GM12872 (cell line): Measurements from ENCODE around the gene AHCYL2.

Experiments
- TF ChIP-seq, protein P1 (sequence below): IDR thresholded peaks from 3 replicates; pipeline ENCODE4 v1.5.1; 2011; ENCODE audit warnings: low read depth, mild to moderate bottlenecking, low read length, moderate library complexity; ENCODE audit not compliant: insufficient read depth

AHCYL2 gene

DNA sequence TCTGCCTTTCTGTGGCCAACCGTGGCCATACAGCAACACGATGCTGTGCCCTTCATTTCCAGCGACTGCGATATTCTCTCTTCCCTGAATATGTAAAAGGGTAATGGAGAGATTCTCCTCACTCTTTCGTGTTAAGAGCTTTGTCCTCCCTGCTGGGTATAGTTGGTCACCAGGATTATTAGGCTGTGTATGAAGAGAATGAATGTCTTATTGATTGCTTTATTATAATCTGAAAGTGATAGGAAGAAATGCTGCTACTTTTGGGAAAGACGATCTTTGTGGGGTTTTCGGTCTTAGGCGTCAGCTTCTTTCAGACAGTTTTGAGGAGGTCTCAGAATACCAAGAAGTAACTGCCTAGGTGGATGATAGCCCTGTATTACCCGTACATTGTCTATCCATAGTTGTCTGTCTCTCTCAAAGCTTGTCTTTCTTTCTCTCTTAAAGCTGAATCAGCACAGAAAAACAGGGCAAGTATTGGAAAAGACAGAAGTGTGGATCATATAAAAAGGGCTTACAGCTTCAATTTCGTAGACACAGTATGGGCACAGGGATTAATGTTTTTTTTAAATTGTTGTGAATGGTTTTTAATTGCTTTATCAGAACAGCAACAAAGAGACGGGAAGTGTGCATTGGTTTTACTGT lies 1.2 kb downstream of the AHCYL2 start:
- TF ChIP-seq, protein P1, sequence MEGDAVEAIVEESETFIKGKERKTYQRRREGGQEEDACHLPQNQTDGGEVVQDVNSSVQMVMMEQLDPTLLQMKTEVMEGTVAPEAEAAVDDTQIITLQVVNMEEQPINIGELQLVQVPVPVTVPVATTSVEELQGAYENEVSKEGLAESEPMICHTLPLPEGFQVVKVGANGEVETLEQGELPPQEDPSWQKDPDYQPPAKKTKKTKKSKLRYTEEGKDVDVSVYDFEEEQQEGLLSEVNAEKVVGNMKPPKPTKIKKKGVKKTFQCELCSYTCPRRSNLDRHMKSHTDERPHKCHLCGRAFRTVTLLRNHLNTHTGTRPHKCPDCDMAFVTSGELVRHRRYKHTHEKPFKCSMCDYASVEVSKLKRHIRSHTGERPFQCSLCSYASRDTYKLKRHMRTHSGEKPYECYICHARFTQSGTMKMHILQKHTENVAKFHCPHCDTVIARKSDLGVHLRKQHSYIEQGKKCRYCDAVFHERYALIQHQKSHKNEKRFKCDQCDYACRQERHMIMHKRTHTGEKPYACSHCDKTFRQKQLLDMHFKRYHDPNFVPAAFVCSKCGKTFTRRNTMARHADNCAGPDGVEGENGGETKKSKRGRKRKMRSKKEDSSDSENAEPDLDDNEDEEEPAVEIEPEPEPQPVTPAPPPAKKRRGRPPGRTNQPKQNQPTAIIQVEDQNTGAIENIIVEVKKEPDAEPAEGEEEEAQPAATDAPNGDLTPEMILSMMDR, result no peak

DNA sequence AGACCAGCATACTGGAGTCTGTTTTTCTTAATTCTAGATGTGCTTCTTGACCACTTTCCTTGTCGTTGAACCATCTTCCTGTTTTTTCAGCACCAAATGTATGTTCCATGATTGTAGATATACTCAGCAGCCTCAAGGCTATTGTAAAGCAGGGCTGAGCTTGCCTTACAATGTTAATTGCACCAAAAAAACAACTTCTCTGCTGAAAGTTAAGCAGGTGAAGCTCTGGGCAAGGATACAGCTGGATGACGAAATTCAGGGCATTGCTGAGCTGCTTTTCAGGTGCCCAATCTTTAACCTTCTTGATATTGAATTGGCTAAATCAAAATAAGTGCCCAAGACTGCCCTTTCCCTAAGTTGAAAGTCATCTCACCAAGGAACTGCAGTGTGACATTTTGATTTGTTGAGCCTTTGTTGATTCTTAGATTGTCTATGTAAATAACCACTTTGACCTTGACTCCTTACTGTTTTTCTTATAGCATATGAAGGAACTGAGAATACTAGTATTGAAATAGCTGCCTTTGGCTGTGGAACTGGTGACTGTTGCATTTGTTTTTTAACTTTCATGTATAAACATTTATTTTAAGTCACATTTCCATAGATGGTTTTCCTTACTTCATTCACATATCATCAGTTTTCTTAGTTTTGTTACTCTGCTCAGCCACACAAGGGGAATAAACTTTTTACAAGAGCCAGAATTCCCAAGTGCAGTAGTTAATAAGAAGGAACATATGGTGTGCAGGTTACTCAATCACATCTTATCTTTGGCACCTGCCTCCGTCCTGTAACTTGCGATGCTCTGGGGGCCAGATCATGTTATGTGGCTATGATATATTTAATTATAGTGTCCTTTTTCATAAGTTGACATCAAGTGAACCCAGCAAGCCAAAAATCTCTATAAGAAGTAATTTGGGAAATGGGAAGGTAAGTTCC lies 3.1 kb downstream of the AHCYL2 start:
- TF ChIP-seq, protein P1, result no peak

DNA sequence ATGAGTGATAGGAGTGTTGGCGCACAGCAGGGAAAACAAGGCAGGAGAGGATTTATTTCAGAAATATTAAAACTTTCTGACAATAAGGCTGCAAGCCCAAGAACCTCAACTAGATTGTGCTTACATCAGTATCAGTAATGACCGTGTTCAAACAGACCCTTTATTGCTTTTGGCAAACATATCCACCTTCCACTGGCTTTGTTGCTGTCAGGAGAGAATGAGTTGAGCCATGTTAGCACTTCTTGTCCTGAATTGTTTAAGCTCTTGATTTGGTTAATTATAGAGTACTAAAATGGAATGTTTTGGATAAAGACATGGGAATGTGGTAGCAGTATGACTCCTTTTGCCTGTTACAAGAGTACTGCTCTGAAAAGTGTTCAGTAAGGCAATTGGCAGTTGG lies 3.8 kb downstream of the AHCYL2 start:
- TF ChIP-seq, protein P1, result no peak

DNA sequence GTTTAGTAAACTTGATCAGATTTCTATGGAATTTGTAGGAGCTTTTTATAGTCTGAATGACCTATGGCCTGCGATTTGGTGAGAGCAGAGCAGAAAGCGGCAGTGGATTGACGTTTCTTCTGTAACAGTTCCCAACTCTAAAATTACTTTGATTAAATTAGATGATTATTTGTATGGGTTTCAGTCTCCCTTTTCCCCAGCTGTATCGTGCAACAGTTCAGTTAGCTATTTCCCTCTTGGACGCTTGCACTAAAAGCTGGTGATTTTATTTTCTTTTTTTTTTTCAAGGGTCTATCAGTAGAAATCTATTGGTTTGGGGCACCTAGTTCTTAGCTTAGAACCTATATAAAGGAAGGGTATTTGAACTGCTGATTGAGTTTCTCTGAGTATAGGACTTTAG lies 6.8 kb downstream of the AHCYL2 start:
- TF ChIP-seq, protein P1, result no peak

DNA sequence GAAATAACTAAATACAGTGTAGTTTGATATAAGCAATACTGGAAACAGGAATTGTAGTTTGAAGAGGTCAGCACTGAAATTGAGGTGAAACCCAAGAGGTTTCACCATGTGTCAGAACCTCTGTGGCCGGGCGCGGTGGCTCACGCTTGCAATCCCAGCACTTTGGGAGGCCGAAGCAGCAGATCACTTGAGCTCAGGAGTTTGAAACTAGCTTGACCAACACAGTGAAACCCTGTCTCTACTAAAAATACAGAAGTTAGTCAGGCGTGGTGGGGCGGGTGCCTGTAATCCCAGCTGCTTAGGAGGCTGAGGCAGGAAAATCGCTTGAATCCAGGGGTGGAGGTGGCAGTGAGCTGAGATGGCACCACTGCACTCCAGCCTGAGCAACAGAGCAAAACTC lies 13.7 kb downstream of the AHCYL2 start:
- TF ChIP-seq, protein P1, result no peak

DNA sequence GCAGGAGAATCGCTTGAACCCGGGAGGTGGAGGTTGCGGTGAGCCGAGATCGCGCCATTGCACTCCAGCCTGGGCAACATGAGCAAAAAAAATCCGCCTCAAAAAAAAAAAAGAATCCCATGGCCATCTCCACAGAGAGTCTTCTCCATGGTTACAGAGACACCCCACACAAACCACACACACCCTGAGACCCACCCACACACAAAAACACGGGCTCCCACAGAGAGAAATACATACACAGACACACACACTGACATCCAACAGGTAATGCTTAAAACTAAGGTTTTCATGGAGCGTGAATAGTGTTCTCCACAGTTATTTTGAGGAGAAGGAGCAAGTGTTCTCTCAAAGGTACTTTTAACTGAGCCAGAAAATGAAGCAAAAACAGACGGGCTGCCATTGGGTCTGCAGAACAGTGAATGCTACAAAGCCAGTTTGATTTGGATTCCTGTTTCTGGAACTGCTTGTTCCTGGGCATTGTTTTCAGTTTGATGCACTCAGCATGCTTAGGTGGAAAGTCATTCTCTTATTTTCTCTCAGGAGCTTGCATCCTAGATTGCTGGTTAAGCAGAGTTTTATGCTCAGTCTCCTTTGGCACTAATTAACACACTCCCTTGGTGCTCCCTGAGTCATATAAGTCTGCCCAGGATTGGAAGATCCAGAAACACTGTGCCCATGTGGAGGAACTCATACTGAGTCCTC lies 15.4 kb downstream of the AHCYL2 start:
- TF ChIP-seq, protein P1, result no peak

DNA sequence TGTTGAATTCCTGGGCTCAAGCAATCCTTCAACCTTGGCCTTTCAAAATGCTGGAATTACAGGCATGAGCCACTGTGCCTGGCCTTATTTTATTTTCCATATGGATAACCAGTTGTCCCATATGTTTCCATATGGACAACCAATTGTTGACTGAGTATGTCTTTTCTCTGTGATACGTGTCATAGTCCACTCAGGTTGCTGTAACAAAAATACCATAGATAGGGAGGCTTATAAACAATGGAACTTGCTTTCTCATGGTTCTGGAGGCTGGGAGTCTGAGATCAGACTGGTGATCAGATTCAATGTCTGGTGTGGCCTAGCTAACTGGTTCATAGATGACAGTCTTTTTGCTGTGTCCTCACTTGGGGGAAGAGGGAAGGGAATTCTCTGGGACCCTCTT lies 19.4 kb downstream of the AHCYL2 start:
- TF ChIP-seq, protein P1, result no peak
